GM12878 (cell line): ENCODE data around the gene CBX7.

Source experiments
- CEBPZ ChIP-seq: fragments of 150-350 bp; IDR thresholded peaks from 2 replicates; pipeline ENCODE4 v1.6.1; 2016; ENCODE audit warnings: low read depth, low read length
- EP300 ChIP-seq, 2 experiments: fragments of 150-350 bp in 1 of 2; IDR thresholded peaks; 2 replicates each; pipeline ENCODE4 v1.6.1; 2011 to 2012; ENCODE audit warnings: low read depth in 2 of 2, low read length in 2 of 2, borderline replicate concordance in 1 of 2, improper control_type of control experiment in 1 of 2, inconsistent platforms in 1 of 2; ENCODE audit not compliant: control insufficient read depth in 1 of 2
- EZH2 ChIP-seq: IDR thresholded peaks from 2 replicates; pipeline ENCODE4 v1.6.1; 2012; ENCODE audit warnings: low read depth, mild to moderate bottlenecking, control low read depth, inconsistent platforms, low read length, borderline replicate concordance; ENCODE audit not compliant: control insufficient read depth
- FOXM1 ChIP-seq: IDR thresholded peaks from 2 replicates; pipeline ENCODE4 v1.6.1; 2012; ENCODE audit warnings: low read depth, mild to moderate bottlenecking, inconsistent platforms, low read length, moderate library complexity
- MXI1 ChIP-seq: fragments of 150-350 bp; IDR thresholded peaks from 2 replicates; pipeline ENCODE4 v1.6.1; 2011; ENCODE audit warnings: low read depth, mild to moderate bottlenecking, inconsistent platforms, low read length, improper control_type of control experiment
- POLR2A ChIP-seq: IDR thresholded peaks from 2 replicates; pipeline ENCODE4 v1.6.1; 2011; ENCODE audit warnings: low read depth, mild to moderate bottlenecking, low read length
- SIN3A ChIP-seq: IDR thresholded peaks from 2 replicates; pipeline ENCODE4 v1.6.1; 2012; ENCODE audit warnings: low read depth, low read length, improper control_type of control experiment
- SMC3 ChIP-seq: IDR thresholded peaks from 2 replicates; pipeline ENCODE4 v1.6.1; 2011; ENCODE audit warnings: low read length, improper control_type of control experiment, borderline replicate concordance
- SUZ12 ChIP-seq: fragments of 200-600 bp; sonication (generic); IDR thresholded peaks from one replicate; pipeline ENCODE4 v1.6.1; 2018; ENCODE audit warnings: antibody characterized with exemption, mild to moderate bottlenecking; ENCODE audit not compliant: unreplicated experiment
- TAF1 ChIP-seq: IDR thresholded peaks from 2 replicates; pipeline ENCODE4 v1.6.1; 2011; ENCODE audit warnings: mild to moderate bottlenecking, low read depth, low read length, borderline replicate concordance
- TCF12 ChIP-seq: IDR thresholded peaks from 2 replicates; pipeline ENCODE4 v1.6.1; 2011; ENCODE audit warnings: low read depth, mild to moderate bottlenecking, low read length
- USF2 ChIP-seq: IDR thresholded peaks from 2 replicates; pipeline ENCODE4 v1.6.1; 2011; ENCODE audit warnings: low read depth, low read length, improper control_type of control experiment, borderline replicate concordance
- ZBED1 ChIP-seq: IDR thresholded peaks from 2 replicates; pipeline ENCODE4 v1.6.1; 2016; ENCODE audit warnings: borderline replicate concordance
- ZNF274 ChIP-seq: IDR thresholded peaks from one replicate; pipeline ENCODE4 v1.8.0; 2011; ENCODE audit not compliant: insufficient read length, insufficient read depth

DNA sequence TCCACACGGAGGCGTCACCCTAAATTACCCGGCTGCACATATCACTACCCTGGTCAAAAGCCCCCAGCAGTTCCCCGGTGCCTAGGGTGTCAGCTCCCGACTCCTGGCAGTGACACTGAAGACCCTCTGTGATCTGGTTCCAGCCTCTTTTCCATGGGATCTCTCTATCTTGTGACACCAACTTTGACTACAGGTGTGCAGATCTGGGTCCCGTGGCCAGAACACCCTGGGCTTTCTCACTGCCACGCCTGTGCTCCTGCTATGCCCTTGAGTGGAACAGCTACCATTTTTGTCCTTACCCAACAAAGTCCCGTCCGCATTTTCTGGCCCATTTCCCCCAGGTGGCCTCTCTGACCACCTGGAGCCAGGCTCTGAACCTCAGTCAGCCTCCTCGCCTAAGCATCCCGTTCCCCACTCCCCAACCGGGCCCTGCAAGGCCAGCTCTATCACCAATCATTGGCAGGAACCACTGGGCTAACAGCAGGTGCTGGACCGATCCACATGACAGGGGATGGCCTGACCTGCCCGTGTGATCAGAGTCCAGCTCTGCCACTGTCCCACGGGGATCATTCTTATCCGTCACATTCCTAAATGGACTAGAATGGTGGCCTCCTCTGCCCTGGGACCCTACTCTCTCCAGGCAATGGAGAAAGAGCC lies 20.7 kb upstream of the CBX7 start:
- no peak for TF ChIP-seq MXI1
- no peak for TF ChIP-seq ZBED1
- no peak for TF ChIP-seq POLR2A
- TF ChIP-seq ZNF274, result no peak
- TF ChIP-seq SUZ12, result no peak
- no peak for TF ChIP-seq TAF1
- no peak for TF ChIP-seq EZH2
- TF ChIP-seq EP300 (IDR thresholded peaks at IDR 0.05; ENCODE audit: borderline replicate concordance in 1 of 2, control insufficient read depth in 1 of 2, low read depth in 2 of 2, low read length in 2 of 2), result no peak
- TF ChIP-seq USF2, result no peak
- TF ChIP-seq SIN3A, result no peak
- no peak for TF ChIP-seq TCF12
- TF ChIP-seq FOXM1, result no peak
- TF ChIP-seq CEBPZ, result no peak
- TF ChIP-seq SMC3, result no peak
